ENCODE results near the gene GMDS.
A peak's percentile ranks its signal among the peaks of the same experiment; 100 is the strongest.

Gene GMDS

DNA sequence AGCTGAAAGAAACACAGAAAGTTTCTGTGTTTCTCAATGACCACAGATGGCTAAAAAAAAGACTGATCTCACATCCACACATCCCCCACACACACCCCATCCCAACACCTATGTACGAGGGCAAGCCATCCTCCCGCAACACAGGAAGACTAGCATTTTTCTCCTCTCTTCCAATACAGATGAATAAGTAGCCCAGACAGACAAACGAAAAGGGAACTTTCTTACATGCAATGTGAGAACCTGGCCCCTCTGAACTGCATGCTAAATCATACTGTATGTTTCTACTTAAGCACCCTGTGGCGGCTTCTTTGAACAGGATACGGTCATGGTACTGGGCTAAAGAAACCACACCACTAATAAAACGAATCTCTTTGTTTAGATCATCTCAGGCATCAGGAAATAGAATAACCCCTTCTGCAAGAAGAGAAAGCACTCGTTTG lies 116.2 kb downstream of the GMDS start:
- no peak for DNase-seq

- peak; percentile 34 for DNase-seq
Observed at GRCh38 chr6:2127484-2127911, 117.9 kb downstream of the GMDS start.

DNA sequence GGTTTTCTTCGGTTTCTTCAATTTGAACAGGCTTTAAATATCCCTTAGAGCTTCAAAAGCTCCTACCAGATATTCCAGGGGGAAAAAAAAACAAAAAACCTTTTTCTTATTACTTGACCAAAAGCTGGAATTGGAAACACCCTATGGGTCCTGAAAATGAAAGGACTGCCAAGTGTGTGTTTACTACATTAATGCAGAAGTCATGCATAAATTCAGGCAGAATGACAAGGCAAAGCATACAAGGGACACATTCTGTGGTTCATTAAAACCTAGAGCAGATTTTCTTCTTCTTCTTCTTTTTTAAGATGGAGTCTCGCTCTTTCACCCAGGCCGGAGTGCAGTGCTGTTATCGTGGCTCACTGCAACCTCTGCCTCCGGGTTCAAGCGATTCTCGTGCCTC lies 119.1 kb downstream of the GMDS start:
- DNase-seq: no peak

- DNase-seq: no peak
Observed at GRCh38 chr6:2125158-2125557, 120.2 kb downstream of the GMDS start.

DNA sequence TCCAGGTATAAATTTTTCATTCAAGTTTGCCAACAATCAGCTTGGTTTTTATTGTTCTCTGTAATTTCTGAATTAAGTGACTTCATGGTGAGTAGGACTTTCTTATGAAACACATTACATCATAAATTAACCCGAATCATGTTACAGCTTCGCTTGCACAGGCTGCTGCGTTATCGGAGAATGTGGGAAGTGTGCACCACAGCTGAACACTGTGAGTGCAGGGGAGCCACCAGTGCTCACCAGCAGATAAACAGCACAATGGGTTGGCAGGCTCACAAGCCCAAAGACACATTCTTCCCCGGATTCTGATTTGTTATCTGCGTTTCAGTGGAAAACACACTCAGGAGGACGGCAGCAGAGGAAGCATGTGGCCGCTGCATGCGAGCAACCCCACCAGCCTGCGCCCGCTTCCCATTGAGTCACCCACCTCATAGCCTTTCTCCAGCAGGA lies 121.1 kb downstream of the GMDS start:
- no peak for DNase-seq

- no peak for DNase-seq
Observed at GRCh38 chr6:2120912-2121311, 124.5 kb downstream of the GMDS start.

DNA sequence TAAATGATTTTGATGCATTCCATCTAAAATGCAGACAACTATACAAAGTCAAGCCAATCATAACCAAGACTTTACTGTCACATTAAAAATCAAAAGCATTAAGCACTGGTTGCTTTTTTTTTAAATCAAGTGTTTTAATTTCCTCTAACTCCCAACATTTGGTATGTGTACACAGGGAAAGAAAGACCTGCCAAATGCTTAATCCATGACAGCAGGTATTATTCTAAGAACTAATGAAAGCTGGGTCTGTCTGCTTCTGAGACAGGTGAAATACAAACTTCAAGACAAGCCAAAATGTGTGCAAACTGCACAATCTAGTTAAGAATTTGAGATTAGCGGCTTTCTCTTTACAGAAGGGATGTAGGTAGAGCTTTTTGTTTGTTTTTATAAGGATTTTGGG lies 126.1 kb downstream of the GMDS start:
- no peak for DNase-seq

- DNase-seq: no peak
Observed at GRCh38 chr6:2118136-2118535, 127.3 kb downstream of the GMDS start.

- DNase-seq: no peak
Observed at GRCh38 chr6:2117447-2117846, 128.0 kb downstream of the GMDS start.

DNA sequence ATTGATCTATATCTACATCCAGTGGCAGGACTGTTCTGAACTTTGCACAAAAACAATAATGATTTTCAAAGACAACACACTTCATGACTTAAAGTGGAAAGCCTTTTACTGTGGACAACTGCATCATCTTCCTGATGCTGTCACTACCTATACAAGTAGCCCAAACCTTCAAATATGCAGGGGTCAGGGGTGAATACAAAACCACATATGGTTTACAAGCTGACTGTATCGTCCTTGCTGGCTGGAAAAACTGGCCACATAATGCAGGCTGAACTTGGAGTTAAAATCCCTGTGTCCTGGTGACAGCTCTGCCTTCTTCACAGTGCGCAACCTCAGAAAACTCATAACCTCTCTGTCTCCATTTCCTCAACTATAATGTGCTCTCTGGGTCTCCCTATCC lies 128.9 kb downstream of the GMDS start:
- no peak for DNase-seq

GRCh38 chr6:2114100-2114499 lies 131.3 kb downstream of the GMDS start:
- DNase-seq: no peak

DNA sequence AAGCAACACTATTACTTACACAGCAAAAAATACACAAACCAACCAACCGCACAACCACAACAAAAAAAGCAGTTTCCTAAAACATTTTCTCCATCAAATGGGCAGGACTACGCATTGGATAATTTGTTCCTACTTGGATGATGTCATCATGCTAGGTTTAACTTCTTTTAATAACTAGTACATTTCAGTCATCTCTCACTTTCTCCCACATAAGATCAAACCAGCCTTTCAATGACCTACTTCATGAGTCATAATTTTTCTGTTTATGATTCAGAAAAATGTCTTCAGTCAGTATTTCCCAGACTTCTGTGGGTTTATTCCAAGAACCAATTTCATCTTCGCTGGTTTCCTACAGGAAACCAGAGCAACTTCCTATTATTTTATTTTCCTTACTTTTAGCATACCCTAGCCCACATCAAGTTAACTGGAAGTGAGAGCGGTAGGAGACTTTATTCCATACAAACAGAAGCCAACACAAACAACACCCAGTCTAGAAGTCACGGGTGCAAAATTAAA lies 134.2 kb downstream of the GMDS start:
- no peak for DNase-seq

GRCh38 chr6:2110504-2110903 lies 134.9 kb downstream of the GMDS start:
- no peak for DNase-seq

DNA sequence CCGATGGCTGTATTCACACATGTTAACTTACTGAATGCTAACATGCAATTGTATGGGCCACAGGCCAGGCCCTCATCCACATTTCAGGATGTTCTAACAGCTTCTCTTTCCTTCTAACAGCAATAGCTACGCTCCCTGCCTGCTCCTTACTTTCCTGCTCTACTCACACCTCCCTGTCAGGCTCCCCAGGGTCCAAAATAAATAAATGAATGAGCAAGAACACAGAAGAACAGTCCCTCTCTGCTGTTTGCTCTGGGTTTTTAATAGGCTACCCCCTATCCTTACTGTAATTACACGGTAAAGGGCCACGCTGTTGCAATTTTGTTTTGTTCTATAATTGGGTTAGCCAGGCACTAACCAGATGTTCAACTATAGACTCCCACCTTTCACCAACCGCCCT lies 135.6 kb downstream of the GMDS start:
- DNase-seq: no peak

DNA sequence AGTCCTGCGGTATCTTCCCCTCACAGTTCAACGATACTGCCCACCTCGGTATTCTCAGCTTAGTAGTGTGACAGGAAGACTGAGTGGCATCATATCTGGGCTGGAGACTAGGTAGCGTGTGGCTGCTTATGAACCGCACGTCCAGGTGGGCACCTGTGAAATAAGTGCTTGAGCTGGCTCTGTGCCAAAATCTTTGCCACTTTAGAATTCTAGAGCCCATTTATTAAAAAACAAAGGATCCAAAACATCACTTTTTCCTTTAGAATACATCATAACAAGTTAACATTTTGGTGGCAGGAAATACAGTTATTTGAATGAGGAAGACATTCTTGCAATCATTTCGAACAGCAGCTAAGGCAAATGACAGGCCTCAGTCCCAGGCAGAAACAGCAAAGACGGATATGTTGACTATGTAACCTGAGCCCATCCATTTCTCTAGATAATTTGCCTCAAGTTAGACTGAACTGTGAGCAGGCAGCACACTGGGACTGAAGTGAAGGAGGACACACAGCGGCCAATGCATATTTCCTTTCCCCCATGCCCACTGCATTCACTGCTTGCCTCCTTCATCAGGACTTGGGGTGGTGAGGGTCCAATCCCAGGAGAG lies 136.6 kb downstream of the GMDS start:
- DNase-seq: no peak

DNA sequence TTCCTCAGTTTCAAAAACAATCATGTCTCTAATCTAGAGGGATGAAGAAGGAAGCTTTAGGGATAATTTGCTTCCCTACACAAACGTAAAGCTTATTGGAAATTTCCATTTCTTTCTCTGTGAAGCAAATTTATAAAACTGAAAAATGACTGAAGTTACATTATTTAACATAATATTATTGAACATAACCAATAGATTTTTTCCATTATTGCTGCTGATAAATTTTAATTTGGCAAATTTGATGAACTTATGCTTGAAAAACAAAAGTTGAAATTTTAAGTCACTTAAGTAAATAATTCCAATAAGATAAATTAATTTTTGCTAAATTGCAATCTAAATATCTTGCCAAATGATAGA lies 140.9 kb downstream of the GMDS start:
- no peak for DNase-seq

DNA sequence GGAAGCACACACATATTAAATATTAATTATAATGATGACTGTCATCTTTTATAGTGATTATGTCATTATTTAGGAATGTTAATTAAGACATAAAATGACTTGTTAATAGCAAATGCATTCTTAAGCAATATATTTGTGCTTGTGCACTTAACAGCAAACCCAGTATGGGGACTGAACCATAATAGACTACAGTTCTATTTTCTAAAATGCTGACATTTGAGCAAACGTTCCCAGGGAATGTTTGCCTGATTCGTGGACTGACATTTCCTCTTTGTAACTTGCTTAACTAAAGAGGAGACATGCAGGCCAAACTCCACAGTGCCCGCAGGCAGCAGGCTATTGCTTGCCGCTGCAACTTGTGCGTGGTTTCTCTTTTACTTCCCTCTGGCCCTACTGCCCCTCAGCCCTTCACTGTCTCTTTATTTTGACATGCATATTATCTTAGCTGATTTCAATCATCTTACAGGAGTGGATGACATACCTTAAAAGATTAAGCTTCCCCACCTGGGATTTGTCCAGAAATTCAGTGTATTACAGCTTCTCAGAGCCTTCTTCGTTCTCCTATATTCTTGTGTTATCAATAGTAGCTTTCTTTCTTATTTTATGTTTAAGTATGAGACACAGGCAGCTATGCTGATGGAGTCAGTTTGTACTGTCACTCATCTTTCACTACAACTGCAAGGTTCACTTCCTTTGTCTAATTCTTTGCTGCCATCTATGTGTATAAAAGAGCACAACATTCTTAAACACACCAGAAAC lies 141.5 kb downstream of the GMDS start:
- no peak for DNase-seq

- no peak for DNase-seq
Observed at GRCh38 chr6:2102966-2103365, 142.4 kb downstream of the GMDS start.

- no peak for DNase-seq
Observed at GRCh38 chr6:2102316-2102883, 143.0 kb downstream of the GMDS start.

DNA sequence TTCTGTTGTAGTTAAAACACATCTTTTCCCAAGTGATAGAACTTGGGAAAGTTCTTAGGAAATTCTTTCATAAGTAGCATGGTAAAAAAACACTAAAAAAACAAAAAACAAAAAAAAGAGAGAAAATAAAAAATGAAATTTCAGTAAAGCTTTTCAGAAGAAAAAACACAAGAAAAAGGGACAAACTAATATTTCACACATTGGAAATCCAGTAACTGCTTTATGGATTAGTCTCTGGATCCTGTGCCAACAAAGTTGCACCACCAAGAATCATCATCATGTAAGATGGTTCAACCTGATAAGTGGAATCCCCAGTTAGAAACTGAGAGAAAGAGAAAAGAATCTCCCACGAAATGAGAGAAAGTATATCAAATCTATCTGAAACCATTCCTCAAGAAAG lies 144.2 kb downstream of the GMDS start:
- DNase-seq: no peak

DNA sequence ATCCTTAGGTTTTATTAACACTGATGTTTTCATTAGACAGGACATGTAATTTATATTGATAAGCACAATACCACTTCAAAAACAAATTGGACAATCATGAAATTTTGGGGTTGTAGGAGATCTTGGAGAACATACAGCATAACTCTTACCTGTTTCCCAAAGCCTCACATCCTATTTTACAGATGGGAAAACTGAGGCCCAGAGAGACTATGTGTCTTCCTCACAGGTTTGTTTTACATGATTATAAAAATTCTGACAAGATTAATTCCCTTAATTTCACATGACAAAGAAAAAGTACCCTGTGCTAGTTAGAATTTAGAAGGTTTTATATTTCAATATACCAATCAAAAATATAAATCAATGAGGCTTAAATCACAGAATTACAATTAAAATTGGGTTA lies 145.5 kb downstream of the GMDS start:
- DNase-seq: no peak

DNA sequence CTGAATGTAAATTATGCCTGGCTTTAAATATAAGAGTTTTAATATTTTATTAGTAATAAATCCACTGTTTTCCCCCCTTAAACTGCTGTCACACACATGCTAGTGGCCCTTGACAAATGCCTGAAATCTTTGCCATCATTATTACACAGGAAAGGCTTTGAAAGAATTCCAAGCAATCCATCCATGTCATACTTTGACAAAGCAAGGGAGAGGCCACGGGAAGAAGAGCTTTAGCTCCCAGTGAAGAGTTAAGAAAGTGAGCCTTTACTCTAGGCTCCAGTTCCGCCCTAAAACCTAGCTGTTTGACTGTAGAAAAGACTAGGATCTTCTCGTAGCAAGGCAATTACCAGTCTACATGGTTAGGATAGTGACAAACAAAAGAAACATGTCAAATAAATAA lies 147.9 kb downstream of the GMDS start:
- DNase-seq: no peak

- no peak for DNase-seq
Observed at GRCh38 chr6:2094642-2095041, 150.8 kb downstream of the GMDS start.

- DNase-seq: no peak
Observed at GRCh38 chr6:2086326-2086965, 159.0 kb downstream of the GMDS start.
